Activated CD8-positive, alpha-beta memory T cell treated with anti-CD3 and anti-CD28 coated beads for 1 hour (primary cell): ENCODE results near the gene SLC5A8.
"Not testable (repeated sequence)": the region's sequence is repeated elsewhere in the genome, so short reads cannot be mapped to it uniquely, and the experiment has no call there.

ENCODE experiments used
- DNase-seq, 2 donors: peaks; one replicate each; pipeline ENCODE4 v3.0.0-alpha.2; 2020; ENCODE audit warnings: low read depth in 1 of 2; ENCODE audit errors: extremely low read depth in 1 of 2

The SLC5A8 gene

DNA sequence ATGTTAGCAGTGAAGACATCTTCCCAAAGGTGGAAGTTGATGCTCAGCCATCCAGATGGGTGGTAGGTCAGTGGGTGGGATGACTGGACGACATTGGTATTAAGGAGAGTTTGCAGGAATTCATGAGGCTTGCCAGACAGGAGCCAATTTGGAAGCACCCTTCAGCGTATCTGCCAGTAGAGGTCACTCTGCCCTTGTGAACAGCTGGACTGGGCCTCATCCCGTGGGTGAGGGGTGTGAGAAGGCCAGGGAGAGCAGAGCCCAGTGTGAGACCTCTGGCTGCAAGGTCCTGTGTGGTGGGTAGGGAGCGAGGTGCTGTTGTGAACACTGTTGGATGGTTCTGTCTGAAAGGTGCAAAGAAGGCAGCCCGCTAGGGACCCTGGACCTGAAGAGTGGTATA lies 37.7 kb downstream of the SLC5A8 start:
- no peak for DNase-seq

DNA sequence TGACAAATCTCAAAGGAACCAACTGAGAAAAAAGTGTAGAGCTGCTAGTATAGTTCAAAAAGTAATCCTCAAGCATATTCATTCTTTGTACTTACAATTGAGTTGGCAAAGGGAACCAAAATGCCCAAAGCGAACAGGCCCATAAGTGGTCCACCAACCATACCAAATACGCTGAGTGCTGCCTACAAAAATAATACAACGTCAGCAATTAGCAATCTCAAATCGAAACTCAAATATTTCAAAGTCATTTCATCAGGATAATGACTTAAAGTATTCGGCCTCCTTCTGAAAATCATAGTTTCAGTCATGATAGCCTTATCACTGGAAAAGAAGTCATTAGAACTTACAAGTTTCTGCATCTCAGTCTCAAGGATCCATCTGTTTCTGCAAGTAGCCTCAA lies 42.0 kb downstream of the SLC5A8 start:
- no peak for DNase-seq

GRCh38 chr12:101166866-101167265 lies 43.2 kb downstream of the SLC5A8 start:
- DNase-seq, result no peak

DNA sequence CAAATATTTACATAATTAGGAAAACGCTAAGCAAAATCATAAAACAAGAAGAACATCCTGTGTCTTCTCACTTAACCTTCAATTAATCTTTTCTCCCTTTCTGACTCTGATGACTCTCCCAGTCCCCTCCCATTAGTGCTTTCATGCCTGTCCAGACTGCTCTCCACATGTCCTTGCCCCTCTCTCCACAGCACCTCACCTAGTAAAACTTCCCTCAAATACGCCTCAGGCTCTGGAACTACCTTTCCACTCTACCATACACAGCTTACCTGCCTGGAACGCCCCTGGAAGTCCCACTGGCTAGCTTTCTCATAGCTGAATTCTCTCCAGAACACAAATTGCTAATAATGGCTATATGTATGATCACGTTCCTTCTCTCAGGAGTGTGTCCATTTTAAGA lies 44.7 kb downstream of the SLC5A8 start:
- no peak for DNase-seq

- not testable (repeated sequence) for DNase-seq
Observed at GRCh38 chr12:101145777-101146431, 64.1 kb downstream of the SLC5A8 start.

DNA sequence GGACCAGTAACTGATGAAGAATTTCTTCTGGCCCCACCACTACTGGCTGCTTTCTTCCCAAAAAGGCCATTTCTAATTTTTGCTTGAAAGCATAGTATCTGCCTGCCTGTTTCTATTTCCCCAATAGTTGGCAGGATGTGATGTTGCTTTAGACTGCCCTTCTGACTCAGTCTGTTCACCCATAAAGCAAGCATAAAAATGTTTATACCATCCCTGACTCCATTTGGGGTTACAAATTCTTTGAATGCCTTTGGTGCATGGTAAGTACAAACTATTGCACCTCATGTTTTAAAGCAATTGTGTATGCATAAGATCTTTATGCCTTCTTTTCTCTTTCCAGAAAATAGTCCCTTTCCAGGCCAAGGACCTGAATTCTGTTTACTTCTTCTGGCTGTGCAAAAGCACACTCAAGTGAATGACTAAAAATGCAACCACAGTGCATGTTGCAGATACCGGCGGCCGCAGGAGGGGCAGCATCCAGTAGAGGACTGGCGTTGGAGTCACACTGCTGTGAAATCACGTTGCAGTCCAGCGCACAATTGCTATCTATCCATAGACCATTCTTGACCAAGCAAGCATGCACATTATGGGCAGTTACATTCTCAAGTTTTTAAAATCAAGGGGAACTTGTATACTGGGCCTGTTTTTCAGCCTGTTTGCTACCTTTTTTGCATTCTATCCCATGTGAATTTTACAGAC lies 82.4 kb downstream of the SLC5A8 start:
- DNase-seq, result no peak

GRCh38 chr12:101117842-101118241 lies 92.2 kb downstream of the SLC5A8 start:
- no peak for DNase-seq

GRCh38 chr12:101116911-101117310 lies 93.1 kb downstream of the SLC5A8 start:
- no peak for DNase-seq

DNA sequence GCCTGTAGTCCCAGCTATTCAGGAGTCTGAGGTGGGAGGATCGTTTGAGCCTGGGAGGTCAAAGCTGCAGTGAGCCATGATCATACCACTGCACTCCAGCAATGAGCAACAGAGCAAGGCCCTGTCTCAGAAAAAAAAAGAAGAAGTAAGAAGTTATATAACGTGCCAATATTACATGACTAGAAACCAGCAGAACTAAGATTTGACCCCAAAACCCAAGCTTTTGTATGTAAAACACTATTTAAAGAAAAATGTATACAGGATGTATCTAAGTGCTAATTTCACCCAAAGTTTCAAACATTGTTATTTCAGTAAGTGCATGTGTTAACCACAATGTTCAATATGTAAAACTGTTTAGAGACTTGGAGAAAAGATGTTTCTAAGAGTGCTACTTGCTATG lies 94.7 kb downstream of the SLC5A8 start:
- no peak for DNase-seq

- DNase-seq, result no peak
Observed at GRCh38 chr12:101111441-101111840, 98.6 kb downstream of the SLC5A8 start.

- DNase-seq, result no peak
Observed at GRCh38 chr12:101110866-101111265, 99.2 kb downstream of the SLC5A8 start.

- no peak for DNase-seq
Observed at GRCh38 chr12:101108130-101108529, 101.9 kb downstream of the SLC5A8 start.

DNA sequence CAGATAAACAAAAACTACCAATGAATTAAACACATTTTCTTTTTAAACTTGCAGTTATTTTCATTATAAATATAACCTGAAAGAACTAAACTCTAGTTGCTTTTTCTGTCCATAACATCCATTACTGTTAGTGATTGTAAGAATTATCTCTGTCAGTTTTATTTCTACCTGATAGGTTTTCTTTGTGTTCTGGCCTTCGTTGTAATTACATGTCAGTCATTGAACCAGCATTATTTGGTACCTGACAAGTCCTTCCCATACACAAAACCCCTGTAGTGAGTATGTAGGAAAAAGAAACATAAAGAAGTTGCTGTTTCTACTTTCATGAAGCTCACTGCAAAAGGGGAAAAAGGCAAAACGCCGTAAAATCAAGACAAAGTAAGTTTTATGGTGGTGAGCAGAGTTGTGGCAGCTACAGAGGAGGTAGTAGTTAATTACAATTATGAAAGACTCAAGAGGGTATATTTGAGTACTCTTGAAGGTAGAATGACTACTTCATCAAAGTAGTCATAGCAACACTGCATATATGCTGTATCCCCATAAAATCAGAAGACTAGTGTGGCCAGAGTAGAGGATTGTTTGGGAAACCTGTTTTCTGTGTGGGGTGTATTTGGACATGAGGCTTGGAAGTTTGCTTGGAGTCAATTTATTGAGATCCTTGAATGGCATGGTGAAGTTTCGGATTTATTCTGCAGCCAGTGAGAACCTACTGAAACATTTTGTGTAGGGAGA lies 102.8 kb downstream of the SLC5A8 start:
- no peak for DNase-seq
